Measurements from ENCODE around the gene FAM89B.

FAM89B gene

GRCh38 chr11:65598258-65598699 is 25.9 kb downstream of the FAM89B start:
- TF ChIP-seq SIN3A (IDR thresholded peaks at IDR 0.05; ENCODE audit: borderline replicate concordance, insufficient read depth, low read length), result no peak
- TF ChIP-seq TAF1 (IDR thresholded peaks at IDR 0.05; ENCODE audit: borderline replicate concordance, insufficient read depth, low read length), result no peak
- TF ChIP-seq POLR2AphosphoS5 (IDR thresholded peaks at IDR 0.05; ENCODE audit: low read depth, low read length), result no peak
- TF ChIP-seq REST (IDR thresholded peaks at IDR 0.05; ENCODE audit: insufficient read depth in 1 of 2, low read depth in 2 of 2, low read length in 2 of 2), result no peak
- TF ChIP-seq FOXP2 (optimal IDR thresholded peaks at IDR 0.05; ENCODE audit: borderline replicate concordance, extremely low read depth, extremely low read length, insufficient read depth), result no peak

GRCh38 chr11:65599216-65599954 is 27.0 kb downstream of the FAM89B start:
- no peak for TF ChIP-seq REST (IDR thresholded peaks at IDR 0.05; ENCODE audit: insufficient read depth in 1 of 2, low read depth in 2 of 2, low read length in 2 of 2)
- no peak for TF ChIP-seq TAF1 (IDR thresholded peaks at IDR 0.05; ENCODE audit: borderline replicate concordance, insufficient read depth, low read length)
- TF ChIP-seq SIN3A (IDR thresholded peaks at IDR 0.05; ENCODE audit: borderline replicate concordance, insufficient read depth, low read length), result no peak
- TF ChIP-seq FOXP2 (optimal IDR thresholded peaks at IDR 0.05; ENCODE audit: borderline replicate concordance, extremely low read depth, extremely low read length, insufficient read depth), result no peak
- no peak for TF ChIP-seq POLR2AphosphoS5 (IDR thresholded peaks at IDR 0.05; ENCODE audit: low read depth, low read length)

GRCh38 chr11:65599955-65600246 is 27.6 kb downstream of the FAM89B start:
- no peak for TF ChIP-seq FOXP2 (optimal IDR thresholded peaks at IDR 0.05; ENCODE audit: borderline replicate concordance, extremely low read depth, extremely low read length, insufficient read depth)
- no peak for TF ChIP-seq SIN3A (IDR thresholded peaks at IDR 0.05; ENCODE audit: borderline replicate concordance, insufficient read depth, low read length)
- no peak for TF ChIP-seq POLR2AphosphoS5 (IDR thresholded peaks at IDR 0.05; ENCODE audit: low read depth, low read length)
- no peak for TF ChIP-seq REST (IDR thresholded peaks at IDR 0.05; ENCODE audit: insufficient read depth in 1 of 2, low read depth in 2 of 2, low read length in 2 of 2)
- no peak for TF ChIP-seq TAF1 (IDR thresholded peaks at IDR 0.05; ENCODE audit: borderline replicate concordance, insufficient read depth, low read length)

GRCh38 chr11:65604258-65604657 is 31.9 kb downstream of the FAM89B start:
- TF ChIP-seq FOXP2 (optimal IDR thresholded peaks at IDR 0.05; ENCODE audit: borderline replicate concordance, extremely low read depth, extremely low read length, insufficient read depth) (no peak), SIN3A (IDR thresholded peaks at IDR 0.05; ENCODE audit: borderline replicate concordance, insufficient read depth, low read length) (no peak), TAF1 (IDR thresholded peaks at IDR 0.05; ENCODE audit: borderline replicate concordance, insufficient read depth, low read length) (no peak), POLR2AphosphoS5 (IDR thresholded peaks at IDR 0.05; ENCODE audit: low read depth, low read length) (no peak), REST (IDR thresholded peaks at IDR 0.05; ENCODE audit: insufficient read depth in 1 of 2, low read depth in 2 of 2, low read length in 2 of 2) (no peak)
